ENCODE measurements around the gene WDFY1.

WDFY1 gene

GRCh38 chr2:223980803-223981202, 35.7 kb upstream of the WDFY1 start:
- H3K27ac ChIP-seq = peak overlapping the region; percentile 61

GRCh38 chr2:223980397-223980735, 35.2 kb upstream of the WDFY1 start:
- no peak for TF ChIP-seq CTCF (conservative IDR thresholded peaks at IDR 0.05)

More at GRCh38 chr2:223980803-223981202, 35.7 kb upstream of the WDFY1 start:
- TF ChIP-seq CTCF (conservative IDR thresholded peaks at IDR 0.05) = no peak

GRCh38 chr2:223979730-223980396, 34.7 kb upstream of the WDFY1 start:
- H3K27ac ChIP-seq = peak overlapping the region; percentile 61; the same call in 1 of the 2 replicates
- no peak for TF ChIP-seq CTCF (conservative IDR thresholded peaks at IDR 0.05)

More at GRCh38 chr2:223980397-223980735, 35.2 kb upstream of the WDFY1 start:
- peak overlapping the region; percentile 61; the same call in 1 of the 2 replicates for H3K27ac ChIP-seq

- no peak overlapping the region for H3K27ac ChIP-seq
- no peak for TF ChIP-seq CTCF (conservative IDR thresholded peaks at IDR 0.05)
These were observed 33.3 kb upstream of the WDFY1 start for GRCh38 chr2:223978451-223978850.

- no peak for TF ChIP-seq CTCF (conservative IDR thresholded peaks at IDR 0.05)
- no peak overlapping the region for H3K27ac ChIP-seq
These were observed 31.6 kb upstream of the WDFY1 start for GRCh38 chr2:223976635-223977226.

- H3K27ac ChIP-seq = no peak overlapping the region
- TF ChIP-seq CTCF (conservative IDR thresholded peaks at IDR 0.05) = no peak
These were observed 28.5 kb upstream of the WDFY1 start for GRCh38 chr2:223973606-223974005.

GRCh38 chr2:223972656-223973102, 27.5 kb upstream of the WDFY1 start:
- no peak for TF ChIP-seq CTCF (conservative IDR thresholded peaks at IDR 0.05)
- H3K27ac ChIP-seq = no peak overlapping the region
